Posterior vena cava (tissue), 2 donors: ENCODE results near the gene CERS1. TPM values are rescaled to one million over a fixed set of nuclear protein-coding genes. Genes with fewer than 3 reads are reported as not detected.

Experiments used
- DNase-seq: peaks from one replicate; pipeline ENCODE4 v3.0.0-alpha.2; 2020; ENCODE audit warnings: low spot score
- intact Hi-C, 2 donors: fragments of 100-400 bp; cut with DNase I; formaldehyde crosslinking; loops; one replicate each; pipeline versions ENCODE4 v1.14.1 to v1.14.2; 2022 to 2023
- total RNA-seq, 2 donors: library from RNA; stranded (reverse); fragmentation: NEBNext Ultra II Directional; extraction: Animal tissue kit (Norgen Biotek cat#: 25700); gene quantifications; one replicate each; pipeline ENCODE4 v1.2.1, GENCODE V29; 2021
- donor health status: DM: yes; HTN: yes; CAD: no.
- donor health status: DM: yes; HTN: yes; CAD: no.

Gene CERS1
- total RNA-seq, 2 donors from 2014 or later: 0.38 to 1.5 TPM

GRCh38 chr19:18828786-18829185 lies 67.2 kb downstream of the CERS1 start:
- intact Hi-C loops: no loop called here
- no peak for DNase-seq

Other genes starting within 250 kb of the CERS1 start
- 10 to 100 TPM in 1 of 2 donors, 1 to 10 TPM in 1; 9.3 to 15.7 TPM for gene CRTC1, start 212.5 kb downstream of the CERS1 start, total RNA-seq
- gene COMP, start 104.9 kb downstream of the CERS1 start, total RNA-seq: 100 to 1,000 TPM in 1 of 2 donors, 10 to 100 TPM in 1; 72.2 to 403 TPM
- 10 to 100 TPM; 45.1 to 56.5 TPM for gene UPF1, start 64.2 kb downstream of the CERS1 start, total RNA-seq
- gene COPE, start 23.2 kb upstream of the CERS1 start, total RNA-seq: 100 to 1,000 TPM; 139 to 141 TPM
- 10 to 100 TPM; 28.8 to 28.9 TPM for gene DDX49, start 23.6 kb upstream of the CERS1 start, total RNA-seq
- 10 to 100 TPM; 28.8 to 37.0 TPM for gene HOMER3, start 45.1 kb upstream of the CERS1 start, total RNA-seq
- gene SUGP2, start 137.4 kb upstream of the CERS1 start, total RNA-seq: 10 to 100 TPM; 50.4 to 51.1 TPM
- 10 to 100 TPM; 12.6 to 19.3 TPM for gene ARMC6, start 137.4 kb upstream of the CERS1 start, total RNA-seq
- 1 to 10 TPM; 4.9 to 8.0 TPM for gene SLC25A42, start 167.8 kb upstream of the CERS1 start, total RNA-seq
- 10 to 100 TPM; 14.0 to 20.1 TPM for gene TMEM161A, start 242.3 kb upstream of the CERS1 start, total RNA-seq